ENCODE data around the gene TCF12. TPM values are rescaled to one million over a fixed set of nuclear protein-coding genes. Genes with fewer than 3 reads are reported as not detected.

Gene TCF12
- total RNA-seq, 4 donors from 2014 or later, result 108 to 177 (median 148) TPM

- Histone ChIP-seq H3K27ac (replicated peaks in 1 of 4) (no peak overlapping the region), H3K36me3 (no peaks in the 10 kb centered on the region), H3K27me3 (no peaks in the 10 kb centered on the region), H3K4me3 (no peak overlapping the region), H3K9me3 (peaks cover 0 to 1% (median 0%) of the 10 kb centered on the region in 4 donors), H3K4me1 (peaks cover 9 to 51% (median 44%) of the 10 kb centered on the region in 4 donors)
- TF ChIP-seq CTCF (IDR thresholded peaks at IDR 0.05) (no peak), POLR2AphosphoS5 (IDR thresholded peaks at IDR 0.05) (no peak), EP300 (IDR thresholded peaks at IDR 0.05) (no peak), POLR2A (IDR thresholded peaks at IDR 0.05; ENCODE audit: low read depth) (no peak)
- intact Hi-C loops (cut with DNase I), result no loop called here
- no peak for DNase-seq (ENCODE audit: extremely low spot score)
Observed at GRCh38 chr15:56940388-56940787, 21.9 kb downstream of the TCF12 start.

GRCh38 chr15:56942118-56942517 is 23.7 kb downstream of the TCF12 start:
- Histone ChIP-seq H3K36me3 (peaks cover 0 to 3% (median 0%) of the 10 kb centered on the region in 4 donors), H3K27me3 (no peaks in the 10 kb centered on the region), H3K4me1 (peaks cover 9 to 50% (median 44%) of the 10 kb centered on the region in 4 donors), H3K27ac (replicated peaks in 1 of 4) (no peak overlapping the region), H3K4me3 (no peak overlapping the region), H3K9me3 (peaks cover 0 to 10% (median 3%) of the 10 kb centered on the region in 4 donors)
- DNase-seq (ENCODE audit: extremely low spot score), result no peak
- intact Hi-C loops (cut with DNase I), result no loop called here
- no peak for TF ChIP-seq POLR2AphosphoS5 (IDR thresholded peaks at IDR 0.05)
- TF ChIP-seq POLR2A (IDR thresholded peaks at IDR 0.05; ENCODE audit: low read depth), result no peak
- no peak for TF ChIP-seq EP300 (IDR thresholded peaks at IDR 0.05)
- TF ChIP-seq CTCF (IDR thresholded peaks at IDR 0.05), result no peak

GRCh38 chr15:56943403-56943802 is 25.0 kb downstream of the TCF12 start:
- peaks cover 0 to 10% (median 3%) of the 10 kb centered on the region in 4 donors for H3K9me3 ChIP-seq
- no peak overlapping the region for H3K4me3 ChIP-seq
- H3K4me1 ChIP-seq, result peaks cover 9 to 51% (median 40%) of the 10 kb centered on the region in 4 donors
- H3K36me3 ChIP-seq, result peaks cover 0 to 3% (median 0%) of the 10 kb centered on the region in 4 donors
- 95% methylated on average over 1 of the region's 1 CpG for WGBS
- intact Hi-C loops (cut with DNase I), result no loop called here
- no peak for DNase-seq (ENCODE audit: extremely low spot score)
- no peak overlapping the region for H3K27ac ChIP-seq (replicated peaks in 1 of 4)
- no peaks in the 10 kb centered on the region for H3K27me3 ChIP-seq
- TF ChIP-seq POLR2AphosphoS5 (IDR thresholded peaks at IDR 0.05), result no peak
- TF ChIP-seq EP300 (IDR thresholded peaks at IDR 0.05), result no peak
- TF ChIP-seq CTCF (IDR thresholded peaks at IDR 0.05), result no peak
- no peak for TF ChIP-seq POLR2A (IDR thresholded peaks at IDR 0.05; ENCODE audit: low read depth)

GRCh38 chr15:56944485-56944884 is 26.0 kb downstream of the TCF12 start:
- intact Hi-C loops (cut with DNase I), result no loop called here
- 84% methylated on average over 1 of the region's 1 CpG for WGBS

More at GRCh38 chr15:56944485-56944884, 26.0 kb downstream of the TCF12 start:
- peaks cover 20 to 58% (median 41%) of the 10 kb centered on the region in 4 donors for H3K4me1 ChIP-seq
- H3K4me3 ChIP-seq, result no peak overlapping the region
- TF ChIP-seq POLR2AphosphoS5 (IDR thresholded peaks at IDR 0.05) (no peak), CTCF (IDR thresholded peaks at IDR 0.05) (no peak), EP300 (IDR thresholded peaks at IDR 0.05) (no peak), POLR2A (IDR thresholded peaks at IDR 0.05; ENCODE audit: low read depth) (no peak)
- no peaks in the 10 kb centered on the region for H3K27me3 ChIP-seq
- peaks cover 0 to 10% (median 3%) of the 10 kb centered on the region in 4 donors for H3K9me3 ChIP-seq
- H3K36me3 ChIP-seq, result peaks cover 0 to 3% (median 0%) of the 10 kb centered on the region in 4 donors
- DNase-seq (ENCODE audit: extremely low spot score), result no peak
- H3K27ac ChIP-seq (replicated peaks in 1 of 4), result no peak overlapping the region

Measured in esophagus muscularis mucosa (tissue), 4 donors.